NCI-H460 (cell line): ENCODE data around the gene APOL2. TPM values are rescaled to one million over a fixed set of nuclear protein-coding genes. Genes with fewer than 3 reads are reported as not detected.
"Not testable (repeated sequence)": the region's sequence is repeated elsewhere in the genome, so short reads cannot be mapped to it uniquely, and the experiment has no call there.

Experiments
- DNase-seq: peaks from one replicate; pipeline ENCODE4 v3.0.0-alpha.2; 2016; ENCODE audit warnings: low read depth; ENCODE audit errors: extremely low read depth
- polyA plus RNA-seq: library from polyadenylated mRNA; depleted of rRNA; stranded (reverse); fragments of >200 nt; gene quantifications from 2 replicates; pipeline ENCODE4 v1.2.3, GENCODE V29; 2014; cell fraction: nucleus; rRNA removed
- total RNA-seq: library from RNA; depleted of rRNA; stranded (reverse); fragments of >200 nt; shearing (Covaris generic); gene quantifications from 2 replicates; pipeline ENCODE4 v1.2.3, GENCODE V29; 2014; rRNA removed

The APOL2 gene, protein sequence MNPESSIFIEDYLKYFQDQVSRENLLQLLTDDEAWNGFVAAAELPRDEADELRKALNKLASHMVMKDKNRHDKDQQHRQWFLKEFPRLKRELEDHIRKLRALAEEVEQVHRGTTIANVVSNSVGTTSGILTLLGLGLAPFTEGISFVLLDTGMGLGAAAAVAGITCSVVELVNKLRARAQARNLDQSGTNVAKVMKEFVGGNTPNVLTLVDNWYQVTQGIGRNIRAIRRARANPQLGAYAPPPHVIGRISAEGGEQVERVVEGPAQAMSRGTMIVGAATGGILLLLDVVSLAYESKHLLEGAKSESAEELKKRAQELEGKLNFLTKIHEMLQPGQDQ
- total RNA-seq = 17.7 and 19.1 TPM in 2 replicates
- polyA plus RNA-seq = 17.5 and 18.4 TPM in 2 replicates

DNA sequence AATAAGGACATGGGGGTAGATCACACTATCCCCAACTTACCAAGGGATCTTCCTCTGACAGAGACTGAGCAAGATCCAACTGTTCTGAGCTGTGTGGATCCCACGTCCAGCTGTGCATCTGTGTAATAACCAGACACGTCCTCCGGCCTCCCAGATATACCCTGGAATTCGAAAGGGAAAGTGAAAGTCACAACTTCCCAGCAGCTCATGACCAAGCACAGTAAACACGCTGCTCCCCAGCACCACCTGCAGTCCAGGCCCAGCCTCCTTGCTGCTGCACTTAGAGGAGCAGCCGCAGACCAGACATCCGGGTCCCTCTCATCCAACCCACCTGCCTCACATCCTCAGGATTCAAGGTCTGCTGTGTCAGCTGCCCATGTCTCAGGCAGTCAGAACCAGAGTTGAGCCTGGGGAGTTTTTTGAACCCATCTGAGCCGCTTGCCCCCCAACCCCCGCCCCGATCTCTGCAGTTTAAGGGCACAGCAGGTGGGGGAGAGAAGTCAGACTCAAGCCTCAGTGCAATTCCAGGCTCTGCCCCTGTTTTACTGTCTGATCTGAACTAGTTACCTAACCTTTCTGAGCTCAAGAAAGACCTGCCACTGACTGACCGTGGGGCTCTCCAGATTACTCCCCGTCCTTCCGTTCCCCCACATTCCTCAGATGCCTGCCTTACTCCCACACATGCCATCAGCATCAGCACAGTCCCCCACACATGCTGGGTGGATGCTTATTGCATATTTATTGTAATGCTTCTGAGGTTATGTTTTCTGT lies at the start of gene APOL2:
Gene APOL2, minus strand, starts transcription at position 127 of the 771 bp plus-strand sequence. CDS start 6,365 bp downstream, outside the sequence.
- peak; percentile 81 for DNase-seq

DNA sequence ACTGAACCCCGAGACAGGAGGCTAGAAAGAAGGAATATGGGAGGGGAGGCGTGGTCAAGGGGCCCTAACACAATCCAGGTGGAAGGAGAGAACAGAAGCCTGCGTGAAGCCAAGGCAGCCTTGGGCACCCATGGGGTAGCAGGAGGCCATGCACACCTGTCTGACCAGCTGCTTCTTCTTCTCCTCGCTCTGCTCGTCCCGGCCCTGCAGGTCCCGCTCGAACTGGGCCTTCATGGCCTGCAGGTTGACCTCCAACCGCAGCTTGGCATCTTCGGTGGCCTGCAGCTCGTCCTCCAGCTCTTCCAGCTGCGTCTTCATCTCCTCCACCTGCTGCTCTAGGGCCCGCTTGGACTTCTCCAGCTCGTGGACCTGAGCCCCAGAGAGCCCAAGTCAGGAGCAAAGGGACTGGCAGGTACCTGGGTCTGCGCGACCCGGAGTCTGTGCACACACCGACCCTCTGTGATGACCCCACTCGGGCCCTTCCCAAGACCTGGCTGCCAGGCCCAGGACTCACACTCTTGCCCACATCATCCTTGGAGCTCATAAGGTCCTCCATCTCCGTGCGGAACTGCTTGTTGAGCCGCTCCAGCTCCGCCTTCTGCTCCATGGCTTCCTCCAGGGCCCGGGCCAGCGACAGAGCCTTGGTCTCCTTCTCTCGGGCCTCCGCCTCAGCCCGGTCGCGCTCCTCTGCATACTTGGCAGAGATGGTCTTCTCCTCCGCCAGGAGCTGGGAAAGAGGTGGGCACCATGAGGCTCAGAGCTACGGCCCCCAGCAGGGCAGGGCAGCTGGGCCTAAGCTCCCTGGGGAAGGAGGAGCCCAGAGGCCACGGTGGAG lies 49.5 kb upstream of the APOL2 start:
- DNase-seq = no peak

DNA sequence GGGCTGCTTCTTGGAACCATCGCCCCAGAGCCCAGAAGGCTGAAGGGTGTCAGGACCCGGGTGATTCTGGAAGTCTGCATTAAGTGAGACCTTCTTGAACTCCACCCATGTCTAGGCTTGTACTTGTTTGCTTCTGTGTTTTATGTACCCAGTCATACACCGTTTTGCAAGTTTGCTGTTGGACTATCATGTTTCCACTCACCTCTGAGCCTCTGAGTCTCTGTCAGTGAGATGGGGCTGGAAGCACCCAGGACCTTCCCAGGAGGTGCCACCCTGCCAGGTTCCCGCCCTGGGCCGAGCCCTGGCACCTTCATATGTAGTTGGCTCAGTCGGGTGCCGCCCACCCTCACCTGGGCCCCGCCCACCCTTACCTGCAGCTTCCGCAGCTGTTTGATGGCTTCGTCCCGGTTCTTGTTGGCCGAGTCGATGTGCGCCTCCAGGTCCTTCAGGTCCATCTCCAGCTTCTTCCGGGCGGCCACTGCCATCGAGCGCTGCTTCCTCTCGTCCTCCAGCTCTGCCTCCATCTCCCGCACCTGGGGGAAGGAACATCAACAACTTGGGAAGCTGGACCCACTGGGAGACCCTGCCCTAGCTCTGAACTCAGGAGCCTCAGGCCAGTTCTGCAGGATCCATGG lies 48.7 kb upstream of the APOL2 start:
- no peak for DNase-seq

DNA sequence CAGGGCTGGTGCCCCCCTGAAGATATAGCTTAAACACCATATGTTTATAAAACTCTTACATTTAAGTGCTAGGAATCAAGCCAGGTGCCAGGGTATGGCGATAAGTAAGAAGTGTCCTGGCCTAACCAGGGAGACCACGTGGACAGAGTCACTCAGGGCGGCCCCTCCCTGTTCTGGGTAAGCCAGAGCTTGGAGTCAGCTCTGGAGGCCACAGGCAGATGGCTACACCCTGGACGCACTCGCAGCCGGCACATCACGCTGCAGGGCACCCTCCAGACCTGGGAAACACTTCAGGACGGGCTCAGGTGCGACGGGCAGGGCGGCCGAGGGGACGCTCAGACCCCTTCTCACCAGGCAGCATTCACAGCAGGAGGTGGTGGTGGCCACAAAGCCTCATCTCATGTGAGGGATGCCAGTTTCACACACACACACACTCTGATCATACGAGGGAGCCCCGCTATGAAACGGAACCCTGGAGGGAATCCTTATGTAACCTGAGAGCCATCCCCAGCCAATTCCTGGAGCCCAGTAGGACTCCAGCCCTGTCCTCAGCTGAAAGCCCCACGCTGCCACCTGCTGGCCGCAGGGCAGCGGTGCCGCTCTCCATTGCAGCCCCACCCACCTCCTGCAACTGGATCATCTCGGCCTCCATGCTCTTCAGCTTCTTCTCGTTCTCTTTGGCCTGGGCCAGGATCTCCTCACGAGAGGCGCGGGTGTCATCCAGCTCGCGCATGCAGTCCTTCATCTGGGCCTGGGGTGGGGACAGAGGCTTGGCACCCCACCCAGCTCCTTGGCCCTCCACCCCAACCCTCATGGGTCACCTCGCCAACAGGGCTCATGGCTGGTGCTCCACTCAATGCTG lies 47.0 kb upstream of the APOL2 start:
- peak; percentile 42 for DNase-seq

DNA sequence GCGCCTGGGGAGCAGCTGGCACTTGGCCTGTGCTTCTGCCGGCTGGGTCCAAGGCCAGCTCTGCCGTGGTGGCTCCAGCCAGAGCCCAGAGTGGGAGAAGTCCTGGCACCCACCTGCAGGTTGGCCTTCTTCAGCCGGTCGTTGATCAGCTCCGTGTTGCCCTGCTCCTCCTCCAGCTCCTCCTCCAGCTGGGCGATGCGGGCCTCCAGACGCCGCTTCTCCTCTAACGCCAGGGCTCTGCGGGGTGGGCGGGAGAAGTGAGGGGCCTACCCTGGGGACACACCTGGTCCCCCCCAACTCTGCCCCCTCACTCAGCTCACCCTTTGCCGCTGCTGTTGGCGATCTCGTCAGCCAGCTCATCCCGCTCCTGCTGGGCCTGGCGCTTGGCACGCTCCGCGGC lies 46.2 kb upstream of the APOL2 start:
- DNase-seq = no peak

DNA sequence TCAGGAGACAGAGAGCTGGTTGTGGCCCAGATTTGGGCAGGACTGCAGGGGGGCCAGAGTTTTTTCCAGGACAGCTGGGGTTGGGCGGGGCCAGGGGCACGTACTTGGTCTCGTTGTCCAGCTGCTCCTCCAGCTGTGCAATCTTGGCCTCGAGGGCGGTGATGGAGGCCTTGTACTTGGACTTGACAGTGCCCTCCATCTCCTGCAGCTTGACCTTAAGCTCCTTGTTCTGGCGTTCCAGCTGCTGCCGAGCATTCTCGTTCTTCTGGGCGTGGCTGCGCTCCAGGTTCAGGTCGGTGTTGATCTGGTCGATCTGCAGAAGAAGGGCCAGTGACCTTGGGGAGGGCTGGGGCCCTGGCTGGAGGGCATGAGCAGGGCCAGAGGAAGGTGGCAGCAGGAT lies 45.7 kb upstream of the APOL2 start:
- DNase-seq = no peak

GRCh38 chr22:36284171-36284571 lies 44.8 kb upstream of the APOL2 start:
- DNase-seq = no peak

- no peak for DNase-seq
Observed at GRCh38 chr22:36282328-36282831, 43.1 kb upstream of the APOL2 start.

DNA sequence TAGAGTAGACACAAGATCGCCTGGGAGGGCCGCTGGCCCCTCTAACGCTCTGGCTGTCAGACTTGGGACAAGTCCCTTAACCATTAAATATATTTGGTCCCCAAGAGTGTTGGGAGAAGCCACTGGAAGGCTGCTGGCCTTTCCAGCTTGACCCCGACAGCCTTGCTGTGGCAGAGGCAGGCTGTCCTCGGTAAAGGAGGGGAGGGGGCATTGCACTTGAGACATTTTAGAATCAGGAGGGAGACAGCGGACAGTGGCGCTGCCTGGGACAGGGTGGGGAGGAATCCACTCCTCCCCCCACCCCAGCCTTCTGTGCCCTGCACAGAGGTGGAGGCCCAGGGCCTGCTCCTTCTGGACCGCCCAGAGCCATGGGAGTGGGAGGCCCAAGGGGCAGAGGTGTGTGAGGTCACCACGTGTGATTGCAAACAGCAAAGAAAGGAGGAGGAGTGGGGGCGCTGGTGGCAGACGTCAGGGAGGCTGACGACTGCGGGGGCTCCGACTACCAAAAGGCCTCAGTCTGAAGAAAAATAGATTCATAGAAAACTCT lies 42.5 kb upstream of the APOL2 start:
- DNase-seq = no peak

DNA sequence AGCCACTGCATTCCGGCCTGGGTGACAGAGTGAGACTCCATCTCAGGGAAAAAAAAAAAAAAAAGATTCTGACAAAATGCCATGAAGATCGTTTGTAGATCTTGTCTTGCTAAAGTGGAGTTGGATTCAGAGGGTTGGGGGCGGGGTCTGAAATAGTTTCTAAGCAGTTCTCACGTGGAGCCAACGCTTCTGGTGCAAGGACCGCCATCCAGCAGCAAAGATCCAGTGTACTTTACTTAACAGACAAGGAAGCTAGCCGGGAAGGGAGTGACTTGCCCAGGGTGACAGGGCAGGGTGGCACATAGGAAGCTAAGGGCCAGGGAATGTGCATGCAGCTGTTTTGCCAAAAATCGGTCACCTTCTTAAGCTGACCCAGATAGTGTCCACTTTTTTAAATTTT lies 41.1 kb upstream of the APOL2 start:
- DNase-seq = no peak

DNA sequence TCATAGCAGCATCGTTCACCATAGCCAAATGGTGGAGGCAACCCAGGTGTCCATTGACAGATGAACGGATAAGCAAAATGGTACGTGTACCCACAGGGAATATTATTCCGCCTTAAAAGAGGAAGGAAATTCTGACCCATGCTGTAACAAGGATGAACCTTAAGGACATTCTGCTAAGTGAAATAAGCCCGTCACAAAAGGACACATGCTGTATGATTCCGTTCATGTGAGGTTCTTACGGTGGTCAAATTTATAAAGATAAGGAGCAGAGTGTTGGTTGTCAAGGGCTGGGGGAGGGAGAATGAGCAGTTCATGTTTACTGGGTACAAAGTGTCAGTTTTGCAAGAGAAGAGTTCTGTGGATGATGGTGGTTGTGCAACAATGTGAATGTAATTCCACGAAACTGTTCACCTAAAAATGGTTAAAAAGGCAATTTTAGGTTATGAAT lies 39.9 kb upstream of the APOL2 start:
- no peak for DNase-seq

DNA sequence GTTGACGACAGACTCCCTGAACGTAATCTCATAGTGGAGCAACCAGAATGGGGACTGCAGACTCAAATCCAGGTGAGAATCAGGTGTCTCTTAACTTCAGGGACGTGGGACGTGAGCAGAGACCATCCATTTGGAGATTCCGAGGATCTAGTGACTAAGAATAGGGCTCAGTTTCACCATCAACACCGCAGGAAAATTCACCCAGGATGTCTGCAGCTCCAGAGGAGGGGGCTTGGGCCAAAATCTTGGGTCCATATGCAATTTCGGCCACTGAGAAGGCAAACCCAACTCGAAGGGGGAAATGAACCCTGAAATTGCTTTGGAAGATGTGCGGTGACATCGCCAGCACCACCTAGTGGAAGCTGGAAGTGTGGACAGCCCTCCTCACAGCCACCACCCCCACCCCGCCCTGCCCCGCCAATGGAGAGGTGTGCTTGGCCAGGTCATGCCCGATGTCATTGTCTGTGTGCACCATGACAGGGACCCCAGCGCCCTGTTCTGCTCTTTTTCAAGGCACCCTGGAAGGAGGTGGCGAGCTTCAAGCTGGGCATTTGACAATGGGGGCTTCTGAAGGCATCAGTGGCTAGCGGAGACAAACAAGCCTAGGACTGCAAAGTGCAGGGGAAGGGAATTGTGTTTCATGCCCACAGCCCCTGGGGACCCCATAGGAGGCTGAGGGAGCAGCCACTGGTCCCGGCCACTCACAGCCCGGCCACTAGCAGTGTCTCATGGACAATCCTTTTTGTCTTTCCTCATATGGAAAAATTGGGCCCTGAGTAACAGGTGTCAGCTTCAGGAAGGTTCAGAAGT lies 38.4 kb upstream of the APOL2 start:
- DNase-seq = peak; percentile 43

DNA sequence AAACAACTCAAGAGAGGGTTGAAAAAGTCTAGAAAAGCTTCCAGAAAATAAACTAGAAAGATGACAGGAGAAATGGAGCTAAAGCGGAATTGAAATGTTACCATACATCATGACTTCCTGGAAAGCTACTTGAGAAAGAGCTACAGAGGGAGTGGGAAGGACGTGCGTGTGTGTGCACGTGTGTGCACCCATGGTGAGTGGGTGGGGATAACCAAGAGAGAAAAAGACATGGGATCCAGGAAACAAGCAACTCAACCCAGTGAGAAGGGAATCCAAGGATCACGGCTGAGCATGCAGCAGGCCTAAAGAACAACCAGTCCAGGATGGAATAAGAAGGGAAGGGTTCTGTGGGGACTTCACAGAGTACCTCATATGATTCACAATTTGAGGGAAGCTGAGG lies 35.2 kb upstream of the APOL2 start:
- no peak for DNase-seq

- not testable (repeated sequence) for DNase-seq
Observed at GRCh38 chr22:36271951-36272350, 32.6 kb upstream of the APOL2 start.

DNA sequence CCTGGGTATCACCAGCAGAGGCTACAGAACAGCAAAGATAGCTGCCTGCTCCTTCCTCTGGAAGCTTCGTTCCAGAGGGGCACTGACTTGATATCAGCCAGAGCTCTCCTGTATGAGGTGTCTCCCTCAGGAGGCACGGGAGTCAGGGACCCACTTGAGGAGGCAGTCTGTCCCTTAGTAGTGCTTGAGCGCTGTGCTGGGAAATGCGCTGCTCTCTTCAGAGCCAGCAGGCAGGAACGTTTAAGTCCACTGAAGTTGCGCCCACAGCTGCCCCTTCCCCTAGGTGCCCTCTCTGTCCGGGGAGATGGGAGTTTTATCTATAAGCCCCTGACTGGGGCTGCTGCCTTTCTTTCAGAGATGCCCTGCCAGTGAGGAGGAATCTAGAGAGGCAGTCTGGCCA lies 31.9 kb upstream of the APOL2 start:
- not testable (repeated sequence) for DNase-seq

DNA sequence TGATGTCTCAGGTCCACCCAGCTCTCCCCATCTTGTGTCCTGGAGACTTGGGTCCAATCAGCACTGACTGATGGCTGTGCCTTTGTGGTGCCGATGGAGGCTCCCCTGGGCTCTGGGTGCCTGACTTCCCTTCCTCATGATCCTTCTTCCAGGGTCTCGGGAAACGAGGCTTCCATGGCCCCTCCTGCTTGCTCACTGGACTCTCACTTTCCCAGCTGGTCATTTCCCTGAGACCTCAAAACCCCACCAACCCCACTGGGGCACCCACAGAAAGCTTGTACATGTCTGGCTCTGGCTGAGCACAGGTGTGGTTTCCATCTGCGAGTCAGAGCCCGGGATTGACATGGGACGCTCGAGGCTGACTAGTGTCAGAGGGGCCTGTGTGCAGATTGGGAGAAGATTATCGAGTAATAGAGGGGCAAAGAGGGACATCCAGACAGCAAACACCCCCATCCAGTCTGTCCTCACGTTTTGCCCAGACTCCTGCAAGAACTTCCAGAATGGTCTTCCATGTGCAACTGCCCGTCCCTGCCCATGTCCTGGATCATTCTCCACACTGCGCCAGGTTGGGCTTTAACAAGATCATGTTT lies 28.7 kb upstream of the APOL2 start:
- DNase-seq = no peak

DNA sequence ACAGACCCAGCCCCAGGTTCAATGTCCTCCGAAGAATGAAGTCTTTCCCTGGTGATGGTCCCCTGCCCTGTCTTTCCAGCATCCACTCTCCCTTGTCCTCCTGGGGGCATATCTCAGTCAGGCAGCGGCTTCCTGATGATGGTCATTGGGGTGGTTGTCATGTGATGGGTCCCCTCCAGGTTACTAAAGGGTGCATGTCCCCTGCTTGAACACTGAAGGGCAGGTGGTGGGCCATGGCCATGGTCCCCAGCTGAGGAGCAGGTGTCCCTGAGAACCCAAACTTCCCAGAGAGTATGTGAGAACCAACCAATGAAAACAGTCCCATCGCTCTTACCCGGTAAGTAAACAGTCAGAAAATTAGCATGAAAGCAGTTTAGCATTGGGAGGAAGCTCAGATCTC lies 27.7 kb upstream of the APOL2 start:
- no peak for DNase-seq
